ENCODE measurements around the gene SOX13. TPM values are rescaled to one million over a fixed set of nuclear protein-coding genes. Genes with fewer than 3 reads are reported as not detected.

SOX13 gene
- total RNA-seq, 1 experiment from 2014 or later = 171 TPM

GRCh38 chr1:204139088-204139487, 66.2 kb downstream of the SOX13 start (continued):
- TF ChIP-seq, protein P1, sequence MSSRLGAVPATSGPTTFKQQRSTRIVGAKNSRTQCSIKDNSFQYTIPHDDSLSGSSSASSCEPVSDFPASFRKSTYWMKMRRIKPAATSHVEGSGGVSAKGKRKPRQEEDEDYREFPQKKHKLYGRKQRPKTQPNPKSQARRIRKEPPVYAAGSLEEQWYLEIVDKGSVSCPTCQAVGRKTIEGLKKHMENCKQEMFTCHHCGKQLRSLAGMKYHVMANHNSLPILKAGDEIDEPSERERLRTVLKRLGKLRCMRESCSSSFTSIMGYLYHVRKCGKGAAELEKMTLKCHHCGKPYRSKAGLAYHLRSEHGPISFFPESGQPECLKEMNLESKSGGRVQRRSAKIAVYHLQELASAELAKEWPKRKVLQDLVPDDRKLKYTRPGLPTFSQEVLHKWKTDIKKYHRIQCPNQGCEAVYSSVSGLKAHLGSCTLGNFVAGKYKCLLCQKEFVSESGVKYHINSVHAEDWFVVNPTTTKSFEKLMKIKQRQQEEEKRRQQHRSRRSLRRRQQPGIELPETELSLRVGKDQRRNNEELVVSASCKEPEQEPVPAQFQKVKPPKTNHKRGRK (CRISPR knock-in tag; IDR thresholded peaks at IDR 0.05; ENCODE audit: borderline replicate concordance) = no peak
- no peak for TF ChIP-seq NR1H2 (CRISPR knock-in tag; IDR thresholded peaks at IDR 0.05)
- TF ChIP-seq EMX1 (CRISPR knock-in tag; IDR thresholded peaks at IDR 0.05) = no peak

GRCh38 chr1:204139952-204140351, 67.0 kb downstream of the SOX13 start:
- peaks cover 11% of the 10 kb centered on the region for H3K27me3 Mint-ChIP-seq (ENCODE audit: low read depth)
- no peak overlapping the region for H3K27ac Mint-ChIP-seq
- DNase-seq (ENCODE audit: low spot score) (no peak), ATAC-seq (no peak)
- H3K4me3 Mint-ChIP-seq = no peak overlapping the region
- H3K9me3 Mint-ChIP-seq = no peaks in the 10 kb centered on the region
- CTCF ChIA-PET = interaction anchor here (0.6 to 1.8 kb wide), 4 partner anchors 10 to 269 kb away, joined by 3 to 13 read pairs (median 6); no protein-coding TSS in a partner anchor
- 0 out of 2 replicates have a peak, but pooled peaks cover 2% of the 10 kb centered on the region for H3K4me1 Mint-ChIP-seq
- H3K36me3 Mint-ChIP-seq = peaks cover 3% of the 10 kb centered on the region; the same call in 1 of the 2 replicates
- no peak for TF ChIP-seq ZNF671 (CRISPR knock-in tag; IDR thresholded peaks at IDR 0.05)
- TF ChIP-seq, protein P2, sequence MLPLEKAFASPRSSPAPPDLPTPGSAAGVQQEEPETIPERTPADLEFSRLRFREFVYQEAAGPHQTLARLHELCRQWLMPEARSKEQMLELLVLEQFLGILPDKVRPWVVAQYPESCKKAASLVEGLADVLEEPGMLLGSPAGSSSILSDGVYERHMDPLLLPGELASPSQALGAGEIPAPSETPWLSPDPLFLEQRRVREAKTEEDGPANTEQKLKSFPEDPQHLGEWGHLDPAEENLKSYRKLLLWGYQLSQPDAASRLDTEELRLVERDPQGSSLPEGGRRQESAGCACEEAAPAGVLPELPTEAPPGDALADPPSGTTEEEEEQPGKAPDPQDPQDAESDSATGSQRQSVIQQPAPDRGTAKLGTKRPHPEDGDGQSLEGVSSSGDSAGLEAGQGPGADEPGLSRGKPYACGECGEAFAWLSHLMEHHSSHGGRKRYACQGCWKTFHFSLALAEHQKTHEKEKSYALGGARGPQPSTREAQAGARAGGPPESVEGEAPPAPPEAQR (CRISPR knock-in tag; IDR thresholded peaks at IDR 0.05) = no peak
- TF ChIP-seq MLX (CRISPR knock-in tag; IDR thresholded peaks at IDR 0.05) = no peak
- no peak for TF ChIP-seq ZNF532 (CRISPR knock-in tag; IDR thresholded peaks at IDR 0.05; ENCODE audit: borderline replicate concordance)
- no peak for TF ChIP-seq ZNF423 (CRISPR knock-in tag; IDR thresholded peaks at IDR 0.05)
- no peak for TF ChIP-seq ZNF396 (CRISPR knock-in tag; IDR thresholded peaks at IDR 0.05; ENCODE audit: borderline replicate concordance)
- no peak for TF ChIP-seq MYBL2 (CRISPR knock-in tag; IDR thresholded peaks at IDR 0.05)
- no peak for TF ChIP-seq ERG (CRISPR knock-in tag; IDR thresholded peaks at IDR 0.05)
- no peak for TF ChIP-seq ZBTB43 (CRISPR knock-in tag; IDR thresholded peaks at IDR 0.05)
- no peak for TF ChIP-seq KAT7 (CRISPR knock-in tag; IDR thresholded peaks at IDR 0.05; ENCODE audit: borderline replicate concordance)
- no peak for TF ChIP-seq HMGXB4 (CRISPR knock-in tag; IDR thresholded peaks at IDR 0.05)
- no peak for TF ChIP-seq ZNF121 (CRISPR knock-in tag; IDR thresholded peaks at IDR 0.05)
- no peak for TF ChIP-seq GABPB1 (CRISPR knock-in tag; IDR thresholded peaks at IDR 0.05)
- POLR2A ChIA-PET = no interaction called here

Measured in WTC11 (cell line).